ENCODE results near the gene NUAK1. TPM values are rescaled to one million over a fixed set of nuclear protein-coding genes. Genes with fewer than 3 reads are reported as not detected.

The NUAK1 gene
- total and polyA plus RNA-seq, 4 donors, result 2.9 to 14.1 (median 9.2) TPM

DNA sequence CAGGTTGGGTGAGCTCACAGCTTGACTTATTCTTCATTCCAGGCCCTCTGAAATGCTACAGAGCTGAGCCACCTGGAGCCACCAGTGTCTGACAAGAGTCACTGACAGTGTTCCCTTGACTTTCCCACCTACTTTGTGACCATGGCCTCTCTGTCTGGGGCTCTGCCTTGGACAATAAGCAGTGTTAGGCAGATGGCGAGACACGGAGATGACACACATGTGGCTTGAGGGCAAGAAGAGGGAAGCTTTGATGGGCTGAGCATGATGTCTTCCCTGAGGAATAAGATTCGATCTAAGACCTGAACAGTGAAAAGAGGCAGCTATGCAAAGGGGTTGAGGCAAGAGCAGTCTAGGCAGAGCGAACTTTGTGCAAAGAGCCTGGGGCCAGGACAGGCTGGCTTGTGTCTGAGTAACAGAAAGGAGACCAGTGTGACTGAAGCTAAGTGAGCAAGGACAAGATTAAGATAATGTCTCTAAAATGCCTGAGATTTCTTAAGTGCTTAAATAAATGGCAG is 105.5 kb downstream of the NUAK1 start:
- 90 to 91% methylated on average over 4 of the region's 4 CpGs for WGBS, 2 donors
- H3K9me3 ChIP-seq (ENCODE audit: control insufficient read depth in 4 of 4, insufficient read depth in 3 of 4, low read length in 3 of 4), result no peaks in the 10 kb centered on the region
- H3K4me1 ChIP-seq (ENCODE audit: control insufficient read depth in 5 of 5, insufficient read depth in 5 of 5, low read length in 5 of 5), result peaks cover 0 to 12% (median 2%) of the 10 kb centered on the region in 5 donors
- H3K4me3 ChIP-seq, result no peak overlapping the region
- TF ChIP-seq, protein P1, sequence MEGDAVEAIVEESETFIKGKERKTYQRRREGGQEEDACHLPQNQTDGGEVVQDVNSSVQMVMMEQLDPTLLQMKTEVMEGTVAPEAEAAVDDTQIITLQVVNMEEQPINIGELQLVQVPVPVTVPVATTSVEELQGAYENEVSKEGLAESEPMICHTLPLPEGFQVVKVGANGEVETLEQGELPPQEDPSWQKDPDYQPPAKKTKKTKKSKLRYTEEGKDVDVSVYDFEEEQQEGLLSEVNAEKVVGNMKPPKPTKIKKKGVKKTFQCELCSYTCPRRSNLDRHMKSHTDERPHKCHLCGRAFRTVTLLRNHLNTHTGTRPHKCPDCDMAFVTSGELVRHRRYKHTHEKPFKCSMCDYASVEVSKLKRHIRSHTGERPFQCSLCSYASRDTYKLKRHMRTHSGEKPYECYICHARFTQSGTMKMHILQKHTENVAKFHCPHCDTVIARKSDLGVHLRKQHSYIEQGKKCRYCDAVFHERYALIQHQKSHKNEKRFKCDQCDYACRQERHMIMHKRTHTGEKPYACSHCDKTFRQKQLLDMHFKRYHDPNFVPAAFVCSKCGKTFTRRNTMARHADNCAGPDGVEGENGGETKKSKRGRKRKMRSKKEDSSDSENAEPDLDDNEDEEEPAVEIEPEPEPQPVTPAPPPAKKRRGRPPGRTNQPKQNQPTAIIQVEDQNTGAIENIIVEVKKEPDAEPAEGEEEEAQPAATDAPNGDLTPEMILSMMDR (IDR thresholded peaks at IDR 0.05; ENCODE audit: control extremely low read depth, extremely low read depth), result no peak
- no peaks in the 10 kb centered on the region for H3K27me3 ChIP-seq (ENCODE audit: control insufficient read depth in 3 of 3, insufficient read depth in 3 of 3, low read length in 2 of 3)
- DNase-seq (no peak), ATAC-seq (ENCODE audit: insufficient read depth, low FRiP score) (no peak)
- no peak overlapping the region for H3K27ac ChIP-seq (ENCODE audit: low read depth in 1 of 2, low read length in 1 of 2)
- H3K36me3 ChIP-seq (ENCODE audit: control insufficient read depth in 4 of 4, insufficient read depth in 4 of 4, low read length in 4 of 4), result no peaks in the 10 kb centered on the region
- no peak overlapping the region for H3K9ac ChIP-seq (ENCODE audit: insufficient read depth in 1 of 2, low read length in 2 of 2)

DNA sequence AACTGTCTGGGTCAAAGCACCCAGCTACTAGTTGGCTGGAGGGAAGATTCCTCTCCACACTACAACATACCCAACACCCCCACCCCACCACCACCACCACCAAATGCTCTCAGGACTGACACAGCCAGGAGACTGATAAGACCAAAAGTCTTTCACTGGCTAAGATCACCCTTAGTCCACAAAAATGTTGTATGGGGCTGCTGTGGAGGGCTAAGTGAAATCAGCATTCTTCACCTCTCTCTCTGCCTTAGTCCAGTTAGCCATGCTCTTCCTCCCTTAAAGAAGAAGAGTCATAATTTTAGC is 106.2 kb downstream of the NUAK1 start:
- H3K4me3 ChIP-seq, result no peak overlapping the region
- no peaks in the 10 kb centered on the region for H3K36me3 ChIP-seq (ENCODE audit: control insufficient read depth in 4 of 4, insufficient read depth in 4 of 4, low read length in 4 of 4)
- TF ChIP-seq, protein P1 (IDR thresholded peaks at IDR 0.05; ENCODE audit: control extremely low read depth, extremely low read depth), result no peak
- peaks cover 0 to 12% (median 2%) of the 10 kb centered on the region in 5 donors for H3K4me1 ChIP-seq (ENCODE audit: control insufficient read depth in 5 of 5, insufficient read depth in 5 of 5, low read length in 5 of 5)
- H3K27ac ChIP-seq (ENCODE audit: low read depth in 1 of 2, low read length in 1 of 2), result no peak overlapping the region
- no peak overlapping the region for H3K9ac ChIP-seq (ENCODE audit: insufficient read depth in 1 of 2, low read length in 2 of 2)
- ATAC-seq (ENCODE audit: insufficient read depth, low FRiP score) (no peak), DNase-seq (no peak)
- H3K9me3 ChIP-seq (ENCODE audit: control insufficient read depth in 4 of 4, insufficient read depth in 3 of 4, low read length in 3 of 4), result no peaks in the 10 kb centered on the region
- no peaks in the 10 kb centered on the region for H3K27me3 ChIP-seq (ENCODE audit: control insufficient read depth in 3 of 3, insufficient read depth in 3 of 3, low read length in 2 of 3)

DNA sequence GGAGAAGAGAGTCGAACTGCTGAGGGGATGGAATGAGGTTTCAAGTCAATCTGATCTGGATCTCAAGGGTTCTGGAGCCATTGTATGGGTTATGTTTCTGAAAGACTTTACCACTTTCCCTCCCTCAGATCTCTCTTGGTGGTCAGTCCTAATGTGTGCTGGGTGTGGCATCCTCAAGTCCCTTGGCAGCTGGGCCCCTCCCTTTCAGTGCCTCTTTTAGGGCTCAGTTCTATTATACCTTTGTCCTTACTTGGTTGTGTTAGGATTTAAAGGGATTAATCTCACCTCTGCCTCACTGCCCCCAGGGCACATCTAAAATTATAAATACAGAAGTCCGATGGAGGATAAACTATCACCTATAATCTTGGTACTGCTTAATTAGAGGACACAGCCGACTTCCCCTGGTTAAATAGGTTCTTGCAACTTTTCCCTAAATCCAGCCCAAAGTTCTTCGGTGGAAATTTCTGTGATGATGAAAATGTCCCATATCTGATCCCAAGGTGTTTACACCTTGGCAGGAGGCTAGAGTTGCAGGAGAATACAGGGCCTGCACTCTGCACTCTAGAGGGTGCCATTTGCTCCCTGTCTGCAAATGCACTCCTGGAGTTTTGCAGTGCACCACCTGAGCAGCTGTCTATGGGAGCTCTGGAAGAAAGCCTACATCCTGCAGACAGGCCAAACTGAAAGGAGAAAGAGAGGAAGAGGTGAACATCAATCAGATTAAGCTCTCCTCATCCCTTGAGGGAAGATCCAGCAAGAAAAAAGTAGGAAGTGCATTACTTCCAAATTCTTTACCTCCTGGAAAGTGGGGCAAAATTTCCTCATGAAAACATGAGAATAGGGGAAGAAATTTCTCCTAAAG is 106.8 kb downstream of the NUAK1 start:
- ATAC-seq (ENCODE audit: insufficient read depth, low FRiP score), result no peak
- TF ChIP-seq, protein P1 (IDR thresholded peaks at IDR 0.05; ENCODE audit: control extremely low read depth, extremely low read depth), result no peak
- 91 to 92% methylated on average over 4 of the region's 4 CpGs for WGBS, 2 donors

More for the DNA sequence above, 106.8 kb downstream of the NUAK1 start:
- no peak overlapping the region for H3K27ac ChIP-seq (ENCODE audit: low read depth in 1 of 2, low read length in 1 of 2)
- no peaks in the 10 kb centered on the region for H3K36me3 ChIP-seq (ENCODE audit: control insufficient read depth in 4 of 4, insufficient read depth in 4 of 4, low read length in 4 of 4)
- no peak overlapping the region for H3K9ac ChIP-seq (ENCODE audit: insufficient read depth in 1 of 2, low read length in 2 of 2)
- peaks cover 0 to 12% (median 2%) of the 10 kb centered on the region in 5 donors for H3K4me1 ChIP-seq (ENCODE audit: control insufficient read depth in 5 of 5, insufficient read depth in 5 of 5, low read length in 5 of 5)
- no peak overlapping the region for H3K4me3 ChIP-seq
- DNase-seq, result no peak
- H3K9me3 ChIP-seq (ENCODE audit: control insufficient read depth in 4 of 4, insufficient read depth in 3 of 4, low read length in 3 of 4), result no peaks in the 10 kb centered on the region
- H3K27me3 ChIP-seq (ENCODE audit: control insufficient read depth in 3 of 3, insufficient read depth in 3 of 3, low read length in 2 of 3), result no peaks in the 10 kb centered on the region
